Glomerular visceral epithelial cell (primary cell): ENCODE results near the gene TXNDC5.
"Not testable (repeated sequence)": the region's sequence is repeated elsewhere in the genome, so short reads cannot be mapped to it uniquely, and the experiment has no call there.

Experiments
- DNase-seq: peaks from one replicate; pipeline ENCODE4 v3.0.0-alpha.2; 2016; ENCODE audit errors: extremely low spot score

TXNDC5 gene

DNA sequence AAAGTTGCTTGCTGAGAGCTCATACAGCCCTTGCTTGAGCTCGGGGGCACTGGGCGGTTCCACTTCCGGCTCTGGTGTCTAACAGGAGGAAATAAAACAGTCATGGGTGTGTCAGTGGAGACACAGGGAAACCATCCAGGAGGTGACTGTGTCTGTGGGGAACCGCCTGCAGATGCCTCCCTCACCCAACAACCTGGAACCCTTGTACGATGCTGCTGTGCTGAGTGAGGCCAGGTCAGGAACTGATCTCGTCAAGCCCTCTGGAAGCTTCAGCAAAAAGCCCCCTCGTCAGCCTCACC lies 15.5 kb downstream of the TXNDC5 start:
- DNase-seq = no peak

DNA sequence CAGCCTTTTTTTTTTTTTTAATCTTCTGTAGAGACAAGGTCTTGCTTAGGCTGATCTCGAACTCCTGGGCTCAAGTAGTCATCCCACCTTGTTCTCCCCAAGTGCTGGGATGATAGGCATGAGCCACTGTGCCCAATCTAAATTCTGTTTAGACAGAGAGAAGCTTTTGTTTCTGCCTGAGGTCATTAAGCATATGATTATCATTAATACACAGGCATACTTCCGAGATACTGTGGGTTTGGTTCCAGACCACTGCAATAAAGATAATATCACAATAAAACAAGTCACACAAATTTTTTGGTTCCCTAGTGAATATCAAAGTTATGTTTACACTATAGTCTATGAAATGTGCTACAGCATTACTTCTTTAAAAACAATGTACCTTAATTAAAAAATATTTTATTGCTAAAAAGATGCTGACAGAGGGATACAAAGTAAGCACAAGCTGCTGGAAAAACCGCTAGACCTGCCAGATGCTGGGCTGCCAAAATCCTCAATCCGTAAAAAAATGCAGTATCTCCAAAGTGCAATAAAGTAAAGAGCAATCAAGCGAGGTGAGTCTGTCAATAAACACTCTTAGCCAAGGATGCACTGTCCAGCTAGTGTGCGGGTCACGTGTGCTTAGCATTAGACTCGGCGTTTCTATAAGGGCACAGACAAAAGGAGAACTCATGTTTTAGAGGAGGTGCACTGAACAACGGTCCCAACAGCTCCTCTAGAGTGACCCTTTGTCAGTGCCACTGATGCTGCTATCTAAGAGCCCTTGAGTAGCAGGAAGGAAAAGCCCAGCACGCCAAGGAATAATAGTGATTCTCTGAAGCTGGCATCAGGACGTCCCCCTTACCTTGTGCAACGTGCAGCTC lies 16.1 kb downstream of the TXNDC5 start:
- DNase-seq = no peak

DNA sequence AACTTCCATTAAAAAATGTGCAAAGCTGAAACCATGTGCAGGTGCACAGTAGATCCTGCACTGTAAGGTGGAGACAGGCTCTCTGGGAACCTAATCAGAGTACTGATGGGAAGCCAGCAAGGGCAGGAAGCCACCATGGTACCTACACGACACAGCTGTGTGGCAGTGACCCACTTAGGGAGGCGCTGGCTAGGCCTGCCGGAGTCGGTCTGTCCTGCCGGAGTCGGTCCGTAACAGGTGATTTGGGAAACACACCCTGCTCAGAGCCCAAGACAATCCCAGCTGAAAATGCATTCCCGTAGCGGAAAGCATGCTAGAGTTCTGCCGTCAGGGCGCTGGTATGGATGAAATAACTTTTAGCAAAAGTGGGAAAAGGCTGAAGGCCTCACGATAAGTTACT lies 17.2 kb downstream of the TXNDC5 start:
- DNase-seq = no peak

DNA sequence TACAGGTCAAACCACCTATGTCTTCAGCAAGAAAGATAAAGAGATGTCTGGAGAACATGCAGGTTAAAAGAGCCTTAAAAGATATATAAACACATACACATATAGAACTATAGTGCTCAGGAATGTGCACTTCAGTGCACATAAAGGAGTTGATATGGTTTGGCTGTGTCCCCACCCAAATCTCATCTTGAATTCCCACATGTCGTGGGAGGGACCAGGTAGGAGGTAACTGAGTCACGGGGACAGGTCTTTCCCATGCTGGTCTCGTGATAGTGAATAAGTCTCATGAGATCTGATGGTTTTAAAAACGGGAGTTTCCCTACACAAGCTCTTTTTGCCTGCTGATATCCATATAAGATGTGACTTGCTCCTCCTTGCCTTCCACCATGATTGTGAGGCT lies 18.2 kb downstream of the TXNDC5 start:
- DNase-seq = not testable (repeated sequence)

DNA sequence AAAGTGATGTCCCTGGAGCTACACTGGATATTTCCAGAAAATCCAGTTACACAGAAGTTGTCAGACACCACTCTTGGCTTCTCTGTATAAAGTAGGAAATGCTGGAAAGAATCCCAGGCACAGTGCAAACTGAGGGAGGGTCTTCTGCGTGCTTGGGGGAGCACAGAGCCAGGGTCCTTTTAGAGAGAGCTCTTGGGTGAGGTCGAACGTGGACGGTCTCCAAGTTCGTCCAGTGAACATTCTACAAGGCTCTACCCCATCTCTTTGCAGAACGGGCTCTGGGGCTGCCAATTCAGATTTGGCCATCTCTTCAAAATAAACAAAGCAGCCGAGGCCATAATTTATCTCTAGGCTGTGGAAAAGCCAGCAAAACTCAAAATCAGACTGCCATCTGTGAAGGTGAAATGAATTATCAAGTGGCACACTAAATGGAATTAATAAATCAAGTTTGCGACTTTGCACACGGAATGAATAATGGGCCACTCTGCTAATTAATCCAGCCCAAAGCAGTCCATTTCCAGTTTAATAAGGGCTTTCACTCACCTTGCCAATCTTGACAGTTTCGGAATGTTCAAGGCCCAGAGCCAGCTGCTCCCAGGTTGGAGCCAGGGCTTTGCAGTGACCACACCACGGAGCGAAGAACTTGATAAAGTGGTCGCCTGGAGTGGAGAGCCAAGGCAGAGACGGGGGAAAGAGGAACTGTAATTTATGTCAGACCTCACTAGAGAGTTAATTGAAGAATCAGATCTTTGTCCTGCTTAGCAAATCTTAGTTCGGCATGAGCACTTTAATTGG lies 19.3 kb downstream of the TXNDC5 start:
- DNase-seq = no peak

DNA sequence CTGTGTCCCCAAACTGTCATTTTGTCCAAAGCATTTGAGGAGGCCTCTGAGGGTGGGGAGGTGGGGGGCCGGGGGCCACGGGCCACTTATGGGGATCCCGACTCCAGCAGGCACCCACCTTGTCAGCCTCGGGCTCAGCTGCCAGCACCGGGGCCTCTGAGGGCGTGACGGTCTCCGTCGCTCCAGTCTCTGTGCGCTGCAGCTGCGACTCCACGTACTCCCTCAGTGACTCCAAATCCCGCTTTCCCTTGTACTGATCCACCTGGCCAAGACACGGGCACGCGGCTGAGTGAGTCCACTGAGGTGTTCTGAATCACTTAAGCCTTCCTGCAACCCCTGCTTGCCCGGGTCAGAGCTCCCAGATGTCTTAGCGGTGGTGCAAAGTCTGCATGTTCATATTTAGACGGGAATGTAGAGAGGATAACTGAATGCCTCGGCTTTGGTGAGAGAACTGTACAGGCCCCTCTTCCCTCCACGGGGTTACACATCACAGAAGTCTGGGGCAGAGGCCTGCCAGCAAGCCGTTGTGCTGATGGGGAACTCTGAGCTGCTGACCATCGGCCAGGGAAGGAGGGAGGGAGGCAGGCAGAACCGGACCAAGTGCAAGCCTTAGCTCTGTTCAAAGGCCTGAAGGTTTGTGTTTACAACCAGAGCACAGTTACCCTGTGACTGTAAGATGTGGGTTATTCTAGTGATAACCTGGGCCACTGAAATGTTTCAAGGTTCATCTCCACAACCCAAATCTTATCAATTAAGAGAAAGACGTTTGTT lies 21.8 kb downstream of the TXNDC5 start:
- no peak for DNase-seq

DNA sequence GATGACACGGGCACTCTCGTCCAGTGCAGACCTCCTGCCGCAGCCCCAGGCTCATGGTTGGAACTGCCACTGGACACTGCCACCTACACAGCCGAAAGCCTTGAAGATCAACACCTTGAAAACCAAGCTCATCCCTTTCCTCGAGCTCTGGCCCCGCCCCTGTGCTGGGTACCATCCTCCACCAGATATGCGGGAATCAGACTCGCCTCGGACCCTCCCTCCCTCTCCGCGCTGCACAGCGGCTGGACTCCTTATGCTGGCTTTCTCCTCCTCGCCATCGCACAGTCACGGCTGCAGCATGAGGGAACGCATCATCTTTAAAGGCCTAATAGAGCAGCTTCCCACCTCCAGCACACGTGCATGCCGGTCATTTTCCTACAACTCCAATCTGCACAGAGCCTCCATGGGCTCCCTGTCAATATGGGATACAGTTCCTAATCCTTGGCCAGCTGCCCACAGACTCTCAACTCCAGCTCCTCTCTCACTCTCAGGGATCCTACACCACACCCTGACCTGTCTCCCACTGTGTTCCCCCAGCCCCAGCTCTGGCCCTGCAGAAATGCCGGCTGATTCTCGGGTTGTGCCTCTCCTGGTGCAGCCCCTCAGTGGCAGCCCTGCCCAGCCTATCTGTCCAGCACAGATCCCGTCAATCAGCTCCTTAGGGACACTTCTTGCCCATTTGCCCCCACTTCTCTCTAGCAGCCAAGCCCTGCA lies 23.2 kb downstream of the TXNDC5 start:
- no peak for DNase-seq

DNA sequence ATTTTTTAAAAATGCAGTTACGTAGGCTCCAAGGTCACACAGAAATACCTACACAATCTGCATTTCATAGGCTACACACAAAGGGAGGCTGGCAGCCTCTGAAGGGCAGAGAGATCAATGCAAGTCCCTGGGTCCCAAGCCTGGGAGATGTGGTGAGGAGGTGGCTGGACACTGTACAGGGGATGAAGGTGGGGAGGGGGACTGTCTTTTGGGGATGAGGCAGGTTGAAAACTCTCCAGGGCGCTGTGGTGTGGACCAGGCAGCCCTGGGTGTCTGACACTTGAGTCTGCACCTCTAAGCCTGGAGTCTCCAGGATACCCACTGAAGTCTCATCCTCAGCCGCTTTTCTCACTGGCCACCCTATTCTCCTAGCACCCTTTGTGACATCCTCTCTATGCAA lies 24.5 kb downstream of the TXNDC5 start:
- no peak for DNase-seq

DNA sequence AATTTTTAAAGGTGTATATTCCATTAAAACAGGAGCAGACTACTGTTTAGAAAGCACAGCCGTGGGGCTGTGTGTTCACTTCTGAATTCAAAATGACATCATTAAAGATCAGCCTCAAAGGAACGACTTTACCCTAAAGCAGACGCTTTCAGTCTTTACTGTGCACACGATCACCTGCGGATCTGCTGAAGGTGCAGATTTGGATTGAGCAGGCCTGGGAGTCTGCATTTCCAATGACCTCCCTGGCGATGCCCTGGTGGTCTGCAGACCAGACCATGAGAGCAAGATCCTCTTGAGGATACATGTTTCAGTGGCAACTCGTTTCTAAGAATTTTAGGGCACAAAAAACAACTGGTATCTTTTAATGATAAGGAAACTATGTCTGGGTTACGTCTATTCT lies 27.2 kb downstream of the TXNDC5 start:
- no peak for DNase-seq

DNA sequence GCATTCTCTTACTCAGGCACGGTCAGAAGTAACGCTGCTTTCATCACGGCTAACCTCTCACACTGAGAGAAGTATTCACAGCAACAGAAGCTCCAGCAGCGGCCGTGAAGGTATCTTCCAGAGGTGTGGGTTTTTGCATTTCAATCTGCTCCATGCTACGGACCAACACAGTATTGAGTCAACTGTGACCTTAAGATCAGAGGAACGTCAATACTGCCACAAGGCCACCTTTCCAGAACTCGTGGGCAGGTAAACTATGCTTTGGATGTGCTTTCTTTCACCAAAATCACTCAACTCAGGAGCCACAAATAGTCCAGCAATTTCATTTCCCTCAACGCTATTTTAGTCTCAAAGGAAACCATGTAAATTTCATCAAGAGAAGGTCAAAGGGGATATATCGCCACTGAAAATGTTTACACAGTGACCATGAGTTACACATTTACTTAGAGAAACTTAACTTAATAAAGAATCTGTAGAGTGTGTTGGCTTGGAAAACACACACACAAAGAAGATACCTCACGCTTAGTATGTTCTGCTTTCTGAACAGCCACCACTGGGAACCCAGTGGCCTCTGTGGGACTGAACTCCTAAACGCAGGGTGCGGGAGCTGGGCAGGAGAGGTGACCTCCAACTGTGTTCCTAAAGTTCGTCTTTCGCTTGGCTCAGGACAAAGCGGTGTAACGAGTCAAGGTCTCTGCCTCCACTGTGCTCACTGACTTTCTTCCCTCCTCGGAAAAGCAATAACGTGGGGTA lies 27.9 kb downstream of the TXNDC5 start:
- DNase-seq = peak; percentile 2

DNA sequence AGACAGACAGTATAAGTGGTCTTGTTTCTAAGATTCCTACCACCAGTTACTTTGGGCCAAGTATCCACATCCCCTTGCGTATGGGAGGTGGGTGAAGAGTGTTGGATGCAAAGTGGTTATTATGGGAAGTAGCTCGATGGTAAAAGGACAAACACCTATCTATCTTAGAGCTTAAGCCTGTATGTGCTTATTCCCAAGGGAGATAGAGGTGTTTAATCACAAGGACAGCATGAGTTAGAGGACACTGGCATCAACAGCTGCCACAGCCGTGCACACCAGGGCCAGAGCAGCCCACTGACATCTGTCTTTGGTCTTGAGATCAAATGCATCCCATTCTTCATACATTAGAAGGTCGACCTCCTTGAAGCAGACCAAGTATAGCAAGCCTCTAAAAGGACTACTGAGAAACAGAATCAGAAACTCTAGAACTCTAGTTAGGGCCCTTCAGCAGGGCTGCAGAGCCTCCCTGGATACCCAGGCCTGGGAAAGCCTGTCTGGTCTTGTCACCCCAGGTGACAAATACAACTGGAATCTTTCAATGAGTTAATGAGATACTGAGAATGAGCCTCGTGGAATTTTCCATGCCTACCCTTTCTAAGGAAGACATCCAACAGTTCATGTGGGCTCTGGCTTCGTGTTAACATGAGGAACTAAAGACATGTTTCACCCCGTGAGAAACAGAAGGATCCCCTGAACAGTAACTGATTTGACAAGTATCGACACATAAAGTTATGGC lies 28.7 kb downstream of the TXNDC5 start:
- DNase-seq = peak; percentile 38

DNA sequence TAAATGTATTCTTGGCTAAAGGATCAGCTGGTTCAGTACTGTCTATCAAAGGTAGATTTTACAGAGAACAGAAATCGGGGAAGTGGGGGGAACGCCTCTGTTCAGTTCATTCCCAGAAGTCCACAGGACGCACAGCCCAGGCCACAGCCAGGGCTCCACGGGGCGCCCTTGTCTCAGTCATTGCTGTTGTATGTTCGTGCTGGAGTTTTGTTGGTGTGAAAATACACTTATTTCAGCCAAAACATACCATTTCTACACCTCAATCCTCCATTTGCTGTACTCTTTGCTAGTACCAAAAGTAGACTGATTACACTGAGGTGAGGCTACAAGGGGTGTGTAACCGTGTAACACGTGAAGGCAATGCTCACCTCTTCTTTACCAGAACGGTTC lies 29.9 kb downstream of the TXNDC5 start:
- DNase-seq = no peak

DNA sequence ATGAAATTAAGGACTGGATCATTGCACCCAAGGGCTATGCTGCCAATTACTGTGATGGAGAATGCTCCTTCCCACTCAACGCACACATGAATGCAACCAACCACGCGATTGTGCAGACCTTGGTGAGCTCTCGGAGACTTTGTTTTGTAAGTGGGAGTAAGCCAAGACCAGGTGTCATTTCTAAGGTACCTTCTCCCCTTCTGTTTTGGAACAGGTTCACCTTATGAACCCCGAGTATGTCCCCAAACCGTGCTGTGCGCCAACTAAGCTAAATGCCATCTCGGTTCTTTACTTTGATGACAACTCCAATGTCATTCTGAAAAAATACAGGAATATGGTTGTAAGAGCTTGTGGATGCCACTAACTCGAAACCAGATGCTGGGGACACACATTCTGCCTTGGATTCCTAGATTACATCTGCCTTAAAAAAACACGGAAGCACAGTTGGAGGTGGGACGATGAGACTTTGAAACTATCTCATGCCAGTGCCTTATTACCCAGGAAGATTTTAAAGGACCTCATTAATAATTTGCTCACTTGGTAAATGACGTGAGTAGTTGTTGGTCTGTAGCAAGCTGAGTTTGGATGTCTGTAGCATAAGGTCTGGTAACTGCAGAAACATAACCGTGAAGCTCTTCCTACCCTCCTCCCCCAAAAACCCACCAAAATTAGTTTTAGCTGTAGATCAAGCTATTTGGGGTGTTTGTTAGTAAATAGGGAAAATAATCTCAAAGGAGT lies 30.4 kb downstream of the TXNDC5 start:
- no peak for DNase-seq

DNA sequence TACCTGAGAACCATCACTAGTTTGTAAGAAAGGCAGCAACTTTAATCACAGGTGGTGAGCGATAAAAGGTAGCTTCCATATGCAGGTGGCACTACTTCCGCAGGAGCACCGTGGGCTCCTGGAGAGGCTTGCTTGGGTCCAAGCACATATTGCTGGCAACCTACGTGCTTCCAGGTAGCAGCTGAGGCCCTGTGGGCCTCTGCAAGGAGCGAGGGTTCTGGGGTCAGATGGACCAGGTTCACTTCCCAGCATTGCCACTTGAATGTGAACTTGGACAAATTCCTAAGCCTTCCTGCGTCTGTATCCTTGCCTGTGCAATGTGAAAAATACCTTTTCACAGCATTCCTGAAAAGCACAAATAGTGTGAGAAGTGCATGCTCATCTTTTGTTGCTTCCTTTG lies 31.0 kb downstream of the TXNDC5 start:
- no peak for DNase-seq

DNA sequence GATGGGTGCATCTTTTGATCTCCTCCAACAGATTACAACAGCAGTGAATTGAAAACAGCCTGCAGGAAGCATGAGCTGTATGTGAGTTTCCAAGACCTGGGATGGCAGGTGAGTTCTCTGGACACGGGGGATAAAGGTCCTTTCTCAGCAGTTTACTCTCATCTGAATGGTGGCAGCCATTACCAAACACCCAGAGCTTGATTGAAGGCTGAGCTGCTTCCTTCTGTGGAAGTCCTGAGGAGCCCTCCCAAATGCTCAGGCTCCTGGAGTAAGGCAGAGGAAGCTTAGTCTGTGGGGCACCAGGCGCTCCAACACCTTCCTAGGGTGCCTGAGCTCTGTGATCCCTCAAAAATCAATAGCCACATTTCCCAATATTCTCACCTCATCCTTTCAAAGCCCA lies 31.5 kb downstream of the TXNDC5 start:
- DNase-seq = no peak

DNA sequence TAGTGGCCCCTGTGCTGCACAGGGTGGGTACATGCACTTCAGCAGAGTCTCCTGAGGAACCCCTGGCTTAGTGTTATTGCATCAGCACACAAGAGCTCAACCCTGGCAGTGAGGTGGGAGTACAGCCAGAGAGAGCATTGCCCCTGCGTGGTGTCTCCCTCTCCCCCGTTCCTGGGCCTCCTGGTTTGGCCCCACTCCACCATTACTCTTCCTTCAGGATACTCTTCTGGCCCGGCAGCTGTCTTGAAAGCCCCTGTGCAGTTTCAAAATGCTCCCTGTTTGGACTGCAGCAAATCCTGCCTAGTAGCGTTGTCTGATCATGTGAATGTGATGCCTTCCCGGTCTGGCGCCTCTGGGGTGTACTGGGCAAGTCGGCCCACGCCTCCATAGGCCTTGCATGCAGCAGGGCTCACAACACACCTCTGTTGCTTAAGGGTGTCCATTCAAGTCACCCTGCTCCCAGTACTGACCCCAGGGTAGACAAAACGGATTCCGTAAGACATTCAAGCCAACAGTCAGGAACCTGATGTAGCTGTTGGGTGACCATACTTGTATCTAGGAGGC lies 32.1 kb downstream of the TXNDC5 start:
- DNase-seq = no peak

DNA sequence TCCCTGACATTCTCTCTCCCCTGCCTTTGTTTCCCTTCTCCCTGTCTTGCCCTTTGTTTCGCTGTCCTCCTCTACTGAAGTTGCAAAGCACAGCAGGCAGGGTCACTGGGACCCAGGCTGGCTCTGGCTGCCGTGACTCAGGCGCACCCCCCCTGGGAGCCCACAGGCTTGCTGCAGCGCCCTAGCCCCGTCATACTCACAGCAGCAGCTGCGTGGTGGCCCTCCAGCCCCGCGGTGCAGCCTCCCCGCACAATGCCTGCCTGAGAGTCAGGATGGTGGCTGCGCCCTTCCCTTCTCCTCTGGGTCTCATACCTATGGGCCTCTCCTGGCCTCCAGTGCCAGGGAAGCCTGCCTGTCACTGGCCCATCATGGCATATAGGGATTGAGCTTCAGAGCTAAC lies 41.7 kb downstream of the TXNDC5 start:
- no peak for DNase-seq

DNA sequence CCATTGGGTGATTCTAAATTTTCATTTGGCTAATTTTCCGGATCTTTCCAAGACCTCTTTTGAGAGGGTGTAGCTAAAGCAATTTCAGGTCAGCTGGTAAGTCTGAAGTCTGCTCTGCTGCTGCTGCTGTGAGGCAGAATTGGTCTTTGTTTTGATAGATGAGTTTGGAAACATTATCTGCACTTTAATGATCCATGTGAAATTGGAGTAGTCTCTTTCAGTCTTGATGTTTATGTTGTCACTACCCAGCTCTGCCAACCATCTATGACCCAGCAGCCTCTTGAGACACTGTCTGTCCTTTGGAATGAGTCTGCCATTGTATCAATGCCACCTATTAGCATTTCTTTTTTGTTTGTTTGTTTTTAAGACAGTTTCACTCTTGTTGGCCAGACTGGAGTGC lies 44.1 kb downstream of the TXNDC5 start:
- no peak for DNase-seq

DNA sequence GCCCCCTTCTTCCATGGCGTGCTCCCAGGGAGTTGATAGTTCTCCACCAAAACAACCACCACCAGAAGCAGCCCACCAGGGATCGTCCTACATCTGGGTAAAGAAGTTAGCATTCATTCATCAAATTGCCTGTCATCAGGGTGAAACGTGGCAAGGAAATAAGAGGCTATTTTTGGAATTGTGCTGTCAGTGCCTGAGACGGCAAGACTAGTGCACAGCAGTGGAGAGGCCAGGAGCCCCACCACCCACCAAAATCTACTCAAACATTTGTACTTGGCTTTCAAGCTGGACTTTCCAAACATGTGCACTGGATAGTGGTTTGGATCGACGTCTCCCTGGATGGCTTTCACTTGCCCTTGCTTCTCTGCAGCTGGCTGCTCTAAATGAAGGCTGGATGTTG lies 44.8 kb downstream of the TXNDC5 start:
- DNase-seq = no peak

DNA sequence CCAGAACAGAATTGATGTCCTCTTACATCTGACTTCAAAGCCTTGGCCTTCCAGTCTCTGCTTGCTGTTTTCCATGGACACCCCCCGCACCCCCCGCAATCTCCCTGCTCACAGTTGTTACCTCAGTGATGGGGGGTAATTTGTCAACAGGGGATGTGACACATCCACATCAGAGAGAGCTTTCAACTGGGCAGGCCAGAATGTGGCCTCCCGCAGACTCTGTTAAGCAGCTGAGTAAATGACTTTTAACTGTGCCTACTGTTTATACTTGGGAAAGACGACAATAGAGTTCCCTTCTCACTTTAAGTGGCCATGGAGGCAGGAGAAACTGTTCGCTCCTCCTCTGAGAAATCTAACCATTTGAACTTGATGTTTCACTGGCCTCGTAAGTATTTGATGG lies 51.0 kb downstream of the TXNDC5 start:
- DNase-seq = no peak
